ENCODE measurements around the gene KEL.

Gene KEL, protein sequence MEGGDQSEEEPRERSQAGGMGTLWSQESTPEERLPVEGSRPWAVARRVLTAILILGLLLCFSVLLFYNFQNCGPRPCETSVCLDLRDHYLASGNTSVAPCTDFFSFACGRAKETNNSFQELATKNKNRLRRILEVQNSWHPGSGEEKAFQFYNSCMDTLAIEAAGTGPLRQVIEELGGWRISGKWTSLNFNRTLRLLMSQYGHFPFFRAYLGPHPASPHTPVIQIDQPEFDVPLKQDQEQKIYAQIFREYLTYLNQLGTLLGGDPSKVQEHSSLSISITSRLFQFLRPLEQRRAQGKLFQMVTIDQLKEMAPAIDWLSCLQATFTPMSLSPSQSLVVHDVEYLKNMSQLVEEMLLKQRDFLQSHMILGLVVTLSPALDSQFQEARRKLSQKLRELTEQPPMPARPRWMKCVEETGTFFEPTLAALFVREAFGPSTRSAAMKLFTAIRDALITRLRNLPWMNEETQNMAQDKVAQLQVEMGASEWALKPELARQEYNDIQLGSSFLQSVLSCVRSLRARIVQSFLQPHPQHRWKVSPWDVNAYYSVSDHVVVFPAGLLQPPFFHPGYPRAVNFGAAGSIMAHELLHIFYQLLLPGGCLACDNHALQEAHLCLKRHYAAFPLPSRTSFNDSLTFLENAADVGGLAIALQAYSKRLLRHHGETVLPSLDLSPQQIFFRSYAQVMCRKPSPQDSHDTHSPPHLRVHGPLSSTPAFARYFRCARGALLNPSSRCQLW

DNA sequence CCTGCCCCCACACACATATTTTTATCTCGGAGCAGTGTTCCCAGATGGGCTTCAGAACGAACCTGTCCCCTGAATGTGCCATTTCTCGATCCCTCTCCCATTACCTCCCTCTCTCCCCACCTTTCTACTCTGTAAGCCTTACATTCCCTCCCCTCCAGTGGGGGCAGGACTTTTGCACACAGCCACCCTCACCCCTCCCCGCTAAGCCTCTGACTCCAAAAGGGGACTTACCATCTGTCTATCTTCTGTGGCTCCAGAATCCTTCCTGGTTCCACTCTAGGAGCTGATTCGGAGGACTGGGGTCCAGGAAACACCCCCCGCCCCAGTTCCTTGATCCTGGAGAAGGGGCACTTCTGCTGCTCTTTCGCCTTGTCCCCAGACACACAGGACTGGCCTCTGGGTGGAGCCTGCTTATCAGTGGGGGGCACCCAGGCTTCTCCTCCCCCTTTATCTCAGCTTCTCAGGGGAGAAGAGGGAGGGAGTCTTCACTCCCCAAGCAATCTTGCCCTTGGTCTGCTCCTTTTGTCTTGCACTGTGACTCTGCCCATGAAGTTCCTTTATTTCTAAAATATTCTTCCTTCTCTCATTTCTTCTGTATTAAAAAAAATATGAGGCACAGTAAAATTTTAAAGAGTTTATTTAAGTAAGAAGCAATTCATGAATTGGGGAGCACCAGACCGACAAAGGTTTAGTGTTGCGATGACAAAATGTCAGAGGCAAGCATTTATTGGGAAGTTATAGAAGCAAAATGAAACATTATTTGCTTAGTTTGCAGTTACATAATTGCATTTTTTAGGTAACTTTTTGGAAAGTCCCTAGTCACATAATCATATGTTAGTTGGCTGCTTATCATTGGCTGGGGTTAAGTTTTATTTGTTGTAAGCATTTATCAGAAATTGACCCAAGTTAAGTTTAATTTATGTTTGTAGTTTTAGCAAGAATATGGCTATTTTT lies at the start of gene KEL:
KEL (minus strand) TSS at position 391 of the 954 bp plus-strand sequence; CDS start at position 234, 157 bp downstream.
- no peaks in the 10 kb centered on the region for H3K9me2 ChIP-seq (replicated peaks; ENCODE audit: insufficient read depth, low read length)
- H3K4me3 ChIP-seq (ENCODE audit: insufficient read depth, low read length, poor library complexity, severe bottlenecking), result no peak within 1 kb of the TSS
- no peak within 1 kb of the TSS for H3K27ac ChIP-seq (ENCODE audit: low read depth, low read length)
- H2AFZ ChIP-seq (ENCODE audit: low read depth, low read length, severe bottlenecking), result no peak within 1 kb of the TSS
- no peak within 1 kb of the TSS for H3K9ac ChIP-seq (ENCODE audit: low read length)
- H3K79me2 ChIP-seq (ENCODE audit: insufficient read depth, low read length), result no peaks in the 10 kb centered on the region
- no peak within 1 kb of the TSS for H3K4me2 ChIP-seq (ENCODE audit: low read depth, low read length, poor library complexity, severe bottlenecking)
- no peaks in the 10 kb centered on the region for H3K36me3 ChIP-seq (ENCODE audit: low read length)
- no peaks in the 10 kb centered on the region for H3K27me3 ChIP-seq (ENCODE audit: low read length)
- H4K20me1 ChIP-seq (ENCODE audit: low read depth, low read length), result no peaks in the 10 kb centered on the region
- H3K9me3 ChIP-seq (ENCODE audit: insufficient read depth, low read length), result no peaks in the 10 kb centered on the region
- TF ChIP-seq, protein P1, sequence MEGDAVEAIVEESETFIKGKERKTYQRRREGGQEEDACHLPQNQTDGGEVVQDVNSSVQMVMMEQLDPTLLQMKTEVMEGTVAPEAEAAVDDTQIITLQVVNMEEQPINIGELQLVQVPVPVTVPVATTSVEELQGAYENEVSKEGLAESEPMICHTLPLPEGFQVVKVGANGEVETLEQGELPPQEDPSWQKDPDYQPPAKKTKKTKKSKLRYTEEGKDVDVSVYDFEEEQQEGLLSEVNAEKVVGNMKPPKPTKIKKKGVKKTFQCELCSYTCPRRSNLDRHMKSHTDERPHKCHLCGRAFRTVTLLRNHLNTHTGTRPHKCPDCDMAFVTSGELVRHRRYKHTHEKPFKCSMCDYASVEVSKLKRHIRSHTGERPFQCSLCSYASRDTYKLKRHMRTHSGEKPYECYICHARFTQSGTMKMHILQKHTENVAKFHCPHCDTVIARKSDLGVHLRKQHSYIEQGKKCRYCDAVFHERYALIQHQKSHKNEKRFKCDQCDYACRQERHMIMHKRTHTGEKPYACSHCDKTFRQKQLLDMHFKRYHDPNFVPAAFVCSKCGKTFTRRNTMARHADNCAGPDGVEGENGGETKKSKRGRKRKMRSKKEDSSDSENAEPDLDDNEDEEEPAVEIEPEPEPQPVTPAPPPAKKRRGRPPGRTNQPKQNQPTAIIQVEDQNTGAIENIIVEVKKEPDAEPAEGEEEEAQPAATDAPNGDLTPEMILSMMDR (IDR thresholded peaks at IDR 0.05; ENCODE audit: insufficient read depth, low read length, poor library complexity, severe bottlenecking), result no peak
- TF ChIP-seq EZH2phosphoT487 (conservative IDR thresholded peaks at IDR 0.05; ENCODE audit: low read length), result no peak
- H3F3A ChIP-seq (ENCODE audit: insufficient read depth), result no peaks in the 10 kb centered on the region

DNA sequence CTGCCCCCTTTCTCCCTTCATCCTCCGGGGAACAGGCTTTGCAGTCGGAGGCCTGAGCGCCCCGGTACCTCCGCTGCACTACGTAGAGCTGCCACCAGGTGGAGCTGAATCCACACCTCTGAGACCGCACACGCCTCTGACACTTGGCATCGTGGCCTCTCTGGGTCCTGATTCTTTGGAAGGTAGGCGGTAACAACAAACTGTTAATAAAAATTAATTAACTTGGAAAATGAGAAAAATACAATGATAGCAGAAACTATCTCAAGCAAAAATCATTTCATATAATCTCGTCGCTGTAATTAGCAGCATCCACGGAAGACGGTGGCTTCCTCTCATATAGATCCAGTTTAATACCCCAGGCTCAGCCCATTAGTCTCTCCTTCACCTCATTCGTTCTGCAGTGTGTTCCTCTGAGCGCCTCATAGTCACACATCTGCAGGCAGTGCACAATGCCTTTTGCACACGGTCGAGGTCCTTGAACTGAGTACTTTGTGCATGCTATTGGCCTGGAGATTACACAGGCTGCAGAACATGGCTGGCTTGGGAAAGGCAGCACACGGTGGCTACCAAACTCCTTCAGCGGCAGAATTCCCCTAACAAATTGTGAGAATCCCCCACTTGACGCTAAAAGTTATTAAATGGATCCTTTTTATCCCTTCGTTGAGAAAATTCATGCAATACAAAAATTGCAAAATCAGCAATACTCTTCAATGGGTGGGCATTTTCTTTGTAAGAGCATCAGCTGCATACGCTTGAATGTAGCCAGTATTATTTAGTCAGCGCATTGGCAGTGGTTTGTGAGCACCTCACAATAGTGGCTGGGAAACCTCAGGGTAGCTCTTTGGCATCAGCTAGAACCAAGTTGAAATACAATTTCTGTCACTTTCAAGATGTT lies 46.1 kb upstream of the KEL start:
- Histone ChIP-seq H4K20me1 (ENCODE audit: low read depth, low read length) (no peaks in the 10 kb centered on the region), H3K4me3 (ENCODE audit: insufficient read depth, low read length, poor library complexity, severe bottlenecking) (no peak overlapping the region), H3K9ac (ENCODE audit: low read length) (no peak overlapping the region), H3K36me3 (ENCODE audit: low read length) (no peaks in the 10 kb centered on the region), H3K27me3 (ENCODE audit: low read length) (no peaks in the 10 kb centered on the region), H3K9me3 (ENCODE audit: insufficient read depth, low read length) (no peaks in the 10 kb centered on the region), H3K9me2 (replicated peaks; ENCODE audit: insufficient read depth, low read length) (no peaks in the 10 kb centered on the region), H3K4me2 (ENCODE audit: low read depth, low read length, poor library complexity, severe bottlenecking) (no peak overlapping the region), H3F3A (ENCODE audit: insufficient read depth) (no peaks in the 10 kb centered on the region), H3K27ac (ENCODE audit: low read depth, low read length) (no peak overlapping the region), H2AFZ (ENCODE audit: low read depth, low read length, severe bottlenecking) (no peak overlapping the region), H3K79me2 (ENCODE audit: insufficient read depth, low read length) (no peaks in the 10 kb centered on the region)
- TF ChIP-seq EZH2phosphoT487 (conservative IDR thresholded peaks at IDR 0.05; ENCODE audit: low read length), result no peak
- TF ChIP-seq, protein P1 (IDR thresholded peaks at IDR 0.05; ENCODE audit: insufficient read depth, low read length, poor library complexity, severe bottlenecking), result peak; percentile 96
